EL (cell line): ENCODE measurements around the gene SOCS1.
A peak's percentile ranks its signal among the peaks of the same experiment; 100 is the strongest.

ENCODE experiments used
- DNase-seq: peaks from one replicate; pipeline ENCODE4 v3.0.0-alpha.2; 2016

The SOCS1 gene

GRCh38 chr16:11283820-11284248 lies 27.8 kb upstream of the SOCS1 start:
- peak; percentile 16 for DNase-seq

GRCh38 chr16:11280616-11281522 lies 24.9 kb upstream of the SOCS1 start, which contains the start of gene PRM1:
TSS of gene PRM1 (minus strand) at chr16:11281330. CDS start at chr16:11281238, 92 bp downstream.
- no peak for DNase-seq

- DNase-seq: no peak
These were observed 23.0 kb upstream of the SOCS1 start for GRCh38 chr16:11278681-11279628.

- no peak for DNase-seq
These were observed 21.8 kb upstream of the SOCS1 start for GRCh38 chr16:11277607-11278337.

GRCh38 chr16:11276896-11277593 lies 21.0 kb upstream of the SOCS1 start:
- DNase-seq: no peak

GRCh38 chr16:11276143-11276895 lies 20.3 kb upstream of the SOCS1 start, which contains the start of gene PRM2:
TSS of gene PRM2 (minus strand) at chr16:11276480. CDS start at chr16:11276370, 110 bp downstream.
- no peak for DNase-seq

- DNase-seq: no peak
These were observed 19.0 kb upstream of the SOCS1 start for GRCh38 chr16:11274964-11275363.

GRCh38 chr16:11273721-11274324 lies 17.8 kb upstream of the SOCS1 start:
- no peak for DNase-seq

GRCh38 chr16:11272921-11273720 lies 17.1 kb upstream of the SOCS1 start, which contains the start of gene PRM3:
TSS of gene PRM3 (minus strand) at chr16:11273629. CDS start at chr16:11273595, 34 bp downstream.
- no peak for DNase-seq

- DNase-seq: no peak
These were observed 16.5 kb upstream of the SOCS1 start for GRCh38 chr16:11272484-11272883.

- no peak for DNase-seq
These were observed 15.6 kb upstream of the SOCS1 start for GRCh38 chr16:11271610-11272009.

GRCh38 chr16:11270602-11271162 lies 14.7 kb upstream of the SOCS1 start:
- DNase-seq: no peak

GRCh38 chr16:11268921-11269375 lies 12.9 kb upstream of the SOCS1 start, which contains the start of gene TNP2:
TSS of gene TNP2 (minus strand) at chr16:11269325. CDS start at chr16:11269262, 63 bp downstream.
- no peak for DNase-seq

GRCh38 chr16:11265124-11265523 lies 9.1 kb upstream of the SOCS1 start:
- DNase-seq: no peak

- DNase-seq: no peak
These were observed 8.3 kb upstream of the SOCS1 start for GRCh38 chr16:11264155-11264832.

GRCh38 chr16:11263737-11264136 lies 7.7 kb upstream of the SOCS1 start:
- DNase-seq: no peak

GRCh38 chr16:11262915-11263314 lies 6.9 kb upstream of the SOCS1 start:
- DNase-seq: no peak

GRCh38 chr16:11260596-11260966 lies 4.6 kb upstream of the SOCS1 start:
- DNase-seq: no peak
